Gastroesophageal sphincter (tissue), 3 donors: ENCODE measurements around the gene PPP1CB.

Experiments used
- POLR2A ChIP-seq, 2 donors: fragments of 450-650 bp; IDR thresholded peaks; one replicate each; pipeline ENCODE4 v1.6.1; 2017; ENCODE audit warnings: antibody characterized with exemption in 2 of 2, mild to moderate bottlenecking in 2 of 2, moderate library complexity in 1 of 2
- TF ChIP-seq, protein P1 (sequence below), 4 experiments: fragments of 200-600 bp in 2 of 4; fragments of 450-650 bp in 2 of 4; sonication (generic) in 1 of 4; IDR thresholded peaks; one replicate each; pipeline ENCODE4 v1.5.1; 2017 to 2019; ENCODE audit warnings: antibody characterized with exemption in 4 of 4, mild to moderate bottlenecking in 2 of 4, moderate library complexity in 2 of 4

DNA sequence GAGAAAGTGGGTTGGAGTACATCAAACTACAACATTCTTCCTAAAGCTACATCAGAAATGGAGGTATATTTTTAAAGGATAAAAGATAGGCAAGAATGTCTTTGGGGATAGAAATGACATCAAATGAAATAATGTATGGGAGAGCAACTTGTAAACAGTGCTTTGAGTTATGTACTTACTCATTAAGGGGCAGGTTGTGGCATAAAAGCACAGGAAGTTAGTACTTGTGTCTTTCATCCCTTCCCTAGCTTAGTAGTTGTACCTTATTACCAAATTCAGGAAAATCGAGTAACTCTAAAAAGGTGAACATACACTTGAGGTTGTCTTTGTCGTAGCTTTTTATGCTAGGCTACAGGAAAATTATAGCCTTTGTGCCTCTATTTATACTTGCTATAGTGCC lies 28.9 kb downstream of the PPP1CB start:
- TF ChIP-seq, protein P1, sequence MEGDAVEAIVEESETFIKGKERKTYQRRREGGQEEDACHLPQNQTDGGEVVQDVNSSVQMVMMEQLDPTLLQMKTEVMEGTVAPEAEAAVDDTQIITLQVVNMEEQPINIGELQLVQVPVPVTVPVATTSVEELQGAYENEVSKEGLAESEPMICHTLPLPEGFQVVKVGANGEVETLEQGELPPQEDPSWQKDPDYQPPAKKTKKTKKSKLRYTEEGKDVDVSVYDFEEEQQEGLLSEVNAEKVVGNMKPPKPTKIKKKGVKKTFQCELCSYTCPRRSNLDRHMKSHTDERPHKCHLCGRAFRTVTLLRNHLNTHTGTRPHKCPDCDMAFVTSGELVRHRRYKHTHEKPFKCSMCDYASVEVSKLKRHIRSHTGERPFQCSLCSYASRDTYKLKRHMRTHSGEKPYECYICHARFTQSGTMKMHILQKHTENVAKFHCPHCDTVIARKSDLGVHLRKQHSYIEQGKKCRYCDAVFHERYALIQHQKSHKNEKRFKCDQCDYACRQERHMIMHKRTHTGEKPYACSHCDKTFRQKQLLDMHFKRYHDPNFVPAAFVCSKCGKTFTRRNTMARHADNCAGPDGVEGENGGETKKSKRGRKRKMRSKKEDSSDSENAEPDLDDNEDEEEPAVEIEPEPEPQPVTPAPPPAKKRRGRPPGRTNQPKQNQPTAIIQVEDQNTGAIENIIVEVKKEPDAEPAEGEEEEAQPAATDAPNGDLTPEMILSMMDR (IDR thresholded peaks at IDR 0.05): no peak
- TF ChIP-seq POLR2A (IDR thresholded peaks at IDR 0.05): no peak
